HCT116 (cell line): Measurements from ENCODE around the gene UNC79. TPM values are rescaled to one million over a fixed set of nuclear protein-coding genes. Genes with fewer than 3 reads are reported as not detected.

ENCODE experiments used
- ATAC-seq: fragments of 200-7000 bp; cut with Tn5 transposase; 2 replicates; pipeline ENCODE4 v1.9.1; 2020; ENCODE audit warnings: mild to moderate bottlenecking, moderate library complexity
- BruUV-seq: library from RNA; stranded (reverse); fragments of 400-500 nt; replicated peaks from 2 replicates; lab custom pipeline; 2021; lab: Mats Ljungman, UMichigan
- CTCF ChIA-PET: fragments of 300-600 bp; sonication (Branson Sonifier 250); formaldehyde crosslinking; loops from one replicate; lab custom pipeline; 2021; ENCODE audit warnings: antibody characterized with exemption; lab: Charles Lee
- POLR2A ChIA-PET: fragments of 300-600, 350-600 bp; sonication (Branson Sonifier 250); formaldehyde crosslinking; loops from one replicate; lab custom pipeline; 2021; ENCODE audit warnings: antibody characterized with exemption; lab: Charles Lee
- RAD21 ChIA-PET, 2 experiments: fragments of 300-600 bp; sonication (Branson Sonifier 250); formaldehyde crosslinking; loops; one replicate each; lab custom pipeline; 2023; ENCODE audit warnings: low total read pairs in 2 of 2; ENCODE audit not compliant: uncharacterized antibody in 2 of 2, unreplicated experiment in 2 of 2, low non-redundant PET in 1 of 2; lab: Charles Lee
- DNase-seq: peaks from one replicate; pipeline ENCODE4 v3.0.0-alpha.2; 2010; ENCODE audit warnings: low read depth, low spot score
- H2AFZ ChIP-seq: fragments of 200-600 bp; shearing (Covaris generic), sonication (generic); 2 replicates; pipeline ENCODE4 v1.6.1; 2017; ENCODE audit warnings: low read depth, mixed run types, mixed read lengths, antibody characterized with exemption, low read length; ENCODE audit not compliant: poor library complexity, severe bottlenecking
- H3K27ac ChIP-seq: 2 replicates; pipeline ENCODE4 v1.5.1; 2012; ENCODE audit warnings: low read depth, low read length
- H3K27me3 ChIP-seq: fragments of 200-600 bp; sonication (generic); 2 replicates; pipeline ENCODE4 v1.6.1; 2016; ENCODE audit warnings: mixed run types, low read length, mixed read lengths; ENCODE audit not compliant: insufficient read depth
- H3K36me3 ChIP-seq, 2 experiments: fragments of 200-500 bp in 1 of 2; fragments of 200-600 bp in 1 of 2; sonication (Bioruptor generic) in 1 of 2; sonication (generic) in 1 of 2; 2 replicates each; pipeline versions ENCODE4 v1.5.1 to v1.6.1; 2014 to 2016; ENCODE audit warnings: low read length in 2 of 2, inconsistent platforms in 1 of 2, mixed read lengths in 1 of 2, mixed run types in 1 of 2; ENCODE audit not compliant: insufficient read depth in 2 of 2, control insufficient read depth in 1 of 2
- H3K4me1 ChIP-seq, 2 experiments: fragments of 200-600 bp in 1 of 2; sonication (generic) in 1 of 2; 2 replicates each; pipeline versions ENCODE4 v1.5.1 to v1.6.1; 2012 to 2017; ENCODE audit warnings: low read length in 2 of 2, inconsistent platforms in 1 of 2, mild to moderate bottlenecking in 1 of 2, mixed read lengths in 1 of 2, mixed run types in 1 of 2, moderate library complexity in 1 of 2; ENCODE audit not compliant: insufficient read depth in 2 of 2, control insufficient read depth in 1 of 2
- H3K4me2 ChIP-seq: fragments of 200-600 bp; sonication (generic); 2 replicates; pipeline ENCODE4 v1.6.1; 2017; ENCODE audit warnings: mixed run types, low read length, mixed read lengths
- H3K4me3 ChIP-seq, 2 experiments: fragments of 200-600 bp in 1 of 2; sonication (generic) in 1 of 2; replicated peaks in 1 of 2; 2 replicates each; pipeline ENCODE4 v1.5.1; 2011 to 2016; ENCODE audit warnings: low read length in 2 of 2, control low read depth in 1 of 2, low read depth in 1 of 2, mild to moderate bottlenecking in 1 of 2, mixed read lengths in 1 of 2, mixed run types in 1 of 2
- H3K79me2 ChIP-seq: fragments of 200-600 bp; sonication (generic); 2 replicates; pipeline ENCODE4 v1.6.1; 2017; ENCODE audit warnings: mild to moderate bottlenecking, mixed run types, low read length, moderate library complexity, mixed read lengths; ENCODE audit not compliant: insufficient read depth
- H3K9ac ChIP-seq: fragments of 200-600 bp; sonication (generic); 2 replicates; pipeline ENCODE4 v1.6.1; 2016; ENCODE audit warnings: low read length, mixed read lengths
- H3K9me2 ChIP-seq: fragments of 200-600 bp; sonication (generic), shearing (Covaris generic); 2 replicates; pipeline ENCODE4 v1.6.1; 2017; ENCODE audit warnings: mixed run types, mild to moderate bottlenecking, moderate library complexity; ENCODE audit not compliant: insufficient read depth
- H3K9me3 ChIP-seq, 2 experiments: fragments of 200-500 bp in 1 of 2; fragments of 200-600 bp in 1 of 2; sonication (Bioruptor generic) in 1 of 2; sonication (generic) in 1 of 2; 2 replicates each; pipeline ENCODE4 v1.6.1; 2014 to 2017; ENCODE audit warnings: low read length in 2 of 2, mixed read lengths in 2 of 2, inconsistent platforms in 1 of 2, low read depth in 1 of 2, mild to moderate bottlenecking in 1 of 2, mixed run types in 1 of 2, moderate library complexity in 1 of 2; ENCODE audit not compliant: control insufficient read depth in 1 of 2, insufficient read depth in 1 of 2
- H4K20me1 ChIP-seq: fragments of 200-600 bp; sonication (generic), shearing (Covaris generic); 2 replicates; pipeline ENCODE4 v1.6.1; 2017; ENCODE audit warnings: mixed run types, mild to moderate bottlenecking, moderate library complexity; ENCODE audit not compliant: insufficient read depth
- POLR2A ChIP-seq: IDR thresholded peaks from 2 replicates; pipeline ENCODE4 v1.7.0; 2011; ENCODE audit warnings: borderline replicate concordance; ENCODE audit not compliant: insufficient read depth, insufficient read length; ENCODE audit errors: extremely low read depth
- POLR2AphosphoS5 ChIP-seq: IDR thresholded peaks from 2 replicates; pipeline ENCODE4 v1.6.1; 2011; ENCODE audit warnings: mild to moderate bottlenecking, low read depth, low read length, moderate library complexity
- SP1 ChIP-seq: IDR thresholded peaks from 2 replicates; pipeline ENCODE4 v1.6.1; 2012; ENCODE audit warnings: low read depth
- YY1 ChIP-seq: IDR thresholded peaks from 2 replicates; pipeline ENCODE4 v1.6.1; 2011; ENCODE audit warnings: low read length, low read depth, moderate library complexity, mild to moderate bottlenecking; ENCODE audit not compliant: insufficient replicate concordance; ENCODE audit errors: extremely low read depth
- ZFX ChIP-seq: fragments of 450-650 bp; IDR thresholded peaks from 2 replicates; pipeline ENCODE4 v1.6.1; 2017
- ZNF274 ChIP-seq: fragments of 200-500 bp; sonication (Bioruptor generic); IDR thresholded peaks from 2 replicates; pipeline ENCODE4 v1.6.1; 2014; ENCODE audit warnings: mild to moderate bottlenecking, low read depth, low read length, inconsistent platforms
- intact Hi-C: fragments of 100-400 bp; cut with micrococcal nuclease; formaldehyde crosslinking; loops from 2 replicates; pipeline ENCODE4 v1.10.0; 2022
- total RNA-seq: library from RNA; stranded (reverse); gene quantifications from one replicate; pipeline ENCODE4 v1.2.1, GENCODE V29; 2021; ENCODE audit not compliant: unreplicated experiment
- TF ChIP-seq, protein P1 (sequence below): IDR thresholded peaks from 2 replicates; pipeline ENCODE4 v1.6.1; 2012
- TF ChIP-seq, protein P2 (sequence below): IDR thresholded peaks from 2 replicates; pipeline ENCODE4 v1.6.1; 2011; ENCODE audit warnings: mild to moderate bottlenecking, low read length, moderate library complexity; ENCODE audit not compliant: insufficient replicate concordance; ENCODE audit errors: extremely low read depth
- TF ChIP-seq, protein P3 (sequence below), 3 experiments: fragments of 200-600 bp in 1 of 3; sonication (generic) in 1 of 3; IDR thresholded peaks in 2 of 3; conservative IDR thresholded peaks in 1 of 3; 2 replicates each; pipeline ENCODE4 v1.5.1; 2012 to 2017; ENCODE audit warnings: low read depth in 2 of 3, low read length in 2 of 3, antibody characterized with exemption in 1 of 3, borderline replicate concordance in 1 of 3, control low read depth in 1 of 3, mild to moderate bottlenecking in 1 of 3, mixed read lengths in 1 of 3, mixed run types in 1 of 3, moderate library complexity in 1 of 3; ENCODE audit not compliant: insufficient read depth in 1 of 3

UNC79 gene
- total RNA-seq, 1 experiment from 2014 or later: 0.10 TPM

DNA sequence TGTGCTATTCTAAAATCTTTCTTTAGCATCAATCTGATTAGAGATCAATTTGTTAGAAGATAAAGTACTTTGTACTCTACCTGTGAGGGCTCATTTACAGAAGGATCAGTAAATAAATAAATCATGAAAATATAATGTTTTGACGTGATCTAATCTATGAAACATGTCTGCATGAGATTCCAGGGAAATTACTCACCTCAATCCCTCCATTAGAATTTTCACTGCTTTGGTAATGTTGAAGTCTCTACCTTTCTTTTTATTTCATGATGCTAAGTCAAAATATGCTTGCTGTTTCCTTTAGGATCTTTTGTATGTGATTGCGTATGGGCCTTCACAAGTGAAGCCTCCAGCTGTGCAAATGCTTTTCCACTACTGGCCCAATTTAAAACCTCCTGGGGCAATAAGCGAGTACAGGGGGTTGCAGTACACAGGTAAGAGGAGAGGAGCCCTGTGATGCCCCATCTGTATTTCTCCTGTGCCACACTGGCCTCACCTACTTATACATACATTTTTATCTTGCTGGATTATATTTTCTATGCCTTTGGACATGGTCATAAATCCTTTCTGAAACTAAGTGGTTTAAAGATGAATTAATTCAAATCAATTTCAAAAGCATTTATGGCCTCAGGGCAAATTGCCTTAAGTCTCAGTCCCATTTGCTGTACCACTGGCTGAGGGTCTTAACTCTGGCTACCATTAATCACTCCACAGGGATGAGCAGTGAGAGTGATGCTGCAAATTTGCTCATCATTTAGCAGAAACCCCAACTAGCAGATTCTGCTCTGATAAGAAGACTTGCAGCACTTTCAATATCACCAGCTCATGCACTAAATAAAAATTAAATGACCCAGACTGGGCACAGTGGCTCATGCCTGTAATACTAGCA, 66.4 kb downstream of the UNC79 start:
- intact Hi-C loops: no loop called here
- Histone ChIP-seq H2AFZ (no peak overlapping the region), H3K27me3 (no peaks in the 10 kb centered on the region), H3K79me2 (no peaks in the 10 kb centered on the region), H3K36me3 (no peaks in the 10 kb centered on the region), H3K27ac (no peak overlapping the region)
- no peak for DNase-seq
- TF ChIP-seq ZNF274: no peak
- TF ChIP-seq YY1: no peak
- TF ChIP-seq POLR2AphosphoS5: no peak
- TF ChIP-seq POLR2A: no peak
- TF ChIP-seq, protein P1, sequence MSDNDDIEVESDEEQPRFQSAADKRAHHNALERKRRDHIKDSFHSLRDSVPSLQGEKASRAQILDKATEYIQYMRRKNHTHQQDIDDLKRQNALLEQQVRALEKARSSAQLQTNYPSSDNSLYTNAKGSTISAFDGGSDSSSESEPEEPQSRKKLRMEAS: no peak
- TF ChIP-seq, protein P2, sequence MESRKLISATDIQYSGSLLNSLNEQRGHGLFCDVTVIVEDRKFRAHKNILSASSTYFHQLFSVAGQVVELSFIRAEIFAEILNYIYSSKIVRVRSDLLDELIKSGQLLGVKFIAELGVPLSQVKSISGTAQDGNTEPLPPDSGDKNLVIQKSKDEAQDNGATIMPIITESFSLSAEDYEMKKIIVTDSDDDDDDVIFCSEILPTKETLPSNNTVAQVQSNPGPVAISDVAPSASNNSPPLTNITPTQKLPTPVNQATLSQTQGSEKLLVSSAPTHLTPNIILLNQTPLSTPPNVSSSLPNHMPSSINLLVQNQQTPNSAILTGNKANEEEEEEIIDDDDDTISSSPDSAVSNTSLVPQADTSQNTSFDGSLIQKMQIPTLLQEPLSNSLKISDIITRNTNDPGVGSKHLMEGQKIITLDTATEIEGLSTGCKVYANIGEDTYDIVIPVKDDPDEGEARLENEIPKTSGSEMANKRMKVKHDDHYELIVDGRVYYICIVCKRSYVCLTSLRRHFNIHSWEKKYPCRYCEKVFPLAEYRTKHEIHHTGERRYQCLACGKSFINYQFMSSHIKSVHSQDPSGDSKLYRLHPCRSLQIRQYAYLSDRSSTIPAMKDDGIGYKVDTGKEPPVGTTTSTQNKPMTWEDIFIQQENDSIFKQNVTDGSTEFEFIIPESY: no peak
- no peak for TF ChIP-seq ZFX
- TF ChIP-seq SP1: no peak
- TF ChIP-seq, protein P3, sequence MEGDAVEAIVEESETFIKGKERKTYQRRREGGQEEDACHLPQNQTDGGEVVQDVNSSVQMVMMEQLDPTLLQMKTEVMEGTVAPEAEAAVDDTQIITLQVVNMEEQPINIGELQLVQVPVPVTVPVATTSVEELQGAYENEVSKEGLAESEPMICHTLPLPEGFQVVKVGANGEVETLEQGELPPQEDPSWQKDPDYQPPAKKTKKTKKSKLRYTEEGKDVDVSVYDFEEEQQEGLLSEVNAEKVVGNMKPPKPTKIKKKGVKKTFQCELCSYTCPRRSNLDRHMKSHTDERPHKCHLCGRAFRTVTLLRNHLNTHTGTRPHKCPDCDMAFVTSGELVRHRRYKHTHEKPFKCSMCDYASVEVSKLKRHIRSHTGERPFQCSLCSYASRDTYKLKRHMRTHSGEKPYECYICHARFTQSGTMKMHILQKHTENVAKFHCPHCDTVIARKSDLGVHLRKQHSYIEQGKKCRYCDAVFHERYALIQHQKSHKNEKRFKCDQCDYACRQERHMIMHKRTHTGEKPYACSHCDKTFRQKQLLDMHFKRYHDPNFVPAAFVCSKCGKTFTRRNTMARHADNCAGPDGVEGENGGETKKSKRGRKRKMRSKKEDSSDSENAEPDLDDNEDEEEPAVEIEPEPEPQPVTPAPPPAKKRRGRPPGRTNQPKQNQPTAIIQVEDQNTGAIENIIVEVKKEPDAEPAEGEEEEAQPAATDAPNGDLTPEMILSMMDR (IDR thresholded peaks at IDR 0.05 in 2 of 3, conservative IDR thresholded peaks at IDR 0.05 in 1 of 3; ENCODE audit: borderline replicate concordance in 1 of 3, insufficient read depth in 1 of 3, low read depth in 2 of 3, low read length in 2 of 3): no peak
- TF ChIP-seq, all 23 proteins: peak for 0
- Histone ChIP-seq H3K4me3 (no peak overlapping the region), H3K9me2 (no peaks in the 10 kb centered on the region), H3K9me3 (no peaks in the 10 kb centered on the region), H4K20me1 (no peaks in the 10 kb centered on the region), H3K4me1 (no peaks in the 10 kb centered on the region), H3K4me2 (no peak overlapping the region), H3K9ac (no peak overlapping the region)
- ATAC-seq: no peak
- ChIA-PET CTCF (no interaction called here), POLR2A (no interaction called here), RAD21 (no interaction called here)
- no TSS peak for BruUV-seq
